ENCODE results near the gene TMEM126A. TPM values are rescaled to one million over a fixed set of nuclear protein-coding genes. Genes with fewer than 3 reads are reported as not detected.

TMEM126A gene
- total RNA-seq, 1 donor from 2014 or later: 21.0 TPM

DNA sequence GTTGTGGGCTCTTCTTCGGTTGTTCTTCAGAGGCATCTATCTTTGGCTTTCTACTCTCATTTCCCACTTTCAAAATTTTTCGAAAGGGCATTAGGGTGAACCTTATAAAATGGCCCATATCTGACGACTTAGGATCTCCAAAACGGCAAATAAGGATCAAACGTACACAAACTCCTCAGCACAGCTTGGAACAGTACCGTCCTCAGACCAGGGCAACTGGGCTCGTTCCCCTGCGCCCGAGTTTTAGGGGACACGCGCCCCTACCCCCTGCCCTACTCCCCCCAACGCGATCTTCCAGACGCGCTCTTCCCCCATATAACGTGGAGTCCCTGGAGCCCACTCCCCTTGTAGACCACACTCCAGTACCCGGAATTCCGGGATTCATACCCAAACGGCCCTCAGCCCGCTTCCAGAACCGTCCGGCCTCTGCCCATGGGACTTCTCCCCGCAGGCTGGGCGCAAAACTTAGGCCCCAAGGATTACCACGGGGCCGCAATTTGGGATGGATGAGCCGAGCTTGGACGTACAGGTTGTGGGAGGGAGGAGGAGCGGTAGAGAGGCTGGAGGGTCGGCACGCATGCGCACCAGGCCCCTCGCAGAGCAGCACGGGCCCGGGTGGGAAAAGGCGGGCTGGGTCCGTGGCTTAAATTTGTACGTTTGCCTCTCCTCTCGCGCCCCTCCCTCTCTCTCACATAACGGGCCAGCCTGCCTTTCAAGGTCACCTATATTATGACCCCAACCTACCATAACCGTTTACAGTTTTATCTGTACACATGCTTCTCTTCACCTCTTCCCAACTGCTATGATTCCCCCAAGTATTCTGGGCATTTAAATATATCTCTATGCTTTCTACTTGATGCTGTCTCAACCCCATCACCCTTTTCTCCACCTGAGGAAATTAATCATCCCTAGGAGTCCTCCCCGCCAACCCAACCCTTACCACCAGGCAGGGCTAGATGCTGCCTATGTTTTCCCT lies 34.9 kb downstream of the TMEM126A start:
- no peaks in the 10 kb centered on the region for H3K36me3 Mint-ChIP-seq
- no peaks in the 10 kb centered on the region for H3K9me3 Mint-ChIP-seq
- H3K4me3 Mint-ChIP-seq: no peak overlapping the region
- peaks cover 24% of the 10 kb centered on the region for H3K4me1 Mint-ChIP-seq
- DNase-seq (ENCODE audit: low spot score in 2 of 2, unreplicated experiment in 2 of 2): no peak
- H3K27ac Mint-ChIP-seq: no peak overlapping the region
- TF ChIP-seq, protein P1, sequence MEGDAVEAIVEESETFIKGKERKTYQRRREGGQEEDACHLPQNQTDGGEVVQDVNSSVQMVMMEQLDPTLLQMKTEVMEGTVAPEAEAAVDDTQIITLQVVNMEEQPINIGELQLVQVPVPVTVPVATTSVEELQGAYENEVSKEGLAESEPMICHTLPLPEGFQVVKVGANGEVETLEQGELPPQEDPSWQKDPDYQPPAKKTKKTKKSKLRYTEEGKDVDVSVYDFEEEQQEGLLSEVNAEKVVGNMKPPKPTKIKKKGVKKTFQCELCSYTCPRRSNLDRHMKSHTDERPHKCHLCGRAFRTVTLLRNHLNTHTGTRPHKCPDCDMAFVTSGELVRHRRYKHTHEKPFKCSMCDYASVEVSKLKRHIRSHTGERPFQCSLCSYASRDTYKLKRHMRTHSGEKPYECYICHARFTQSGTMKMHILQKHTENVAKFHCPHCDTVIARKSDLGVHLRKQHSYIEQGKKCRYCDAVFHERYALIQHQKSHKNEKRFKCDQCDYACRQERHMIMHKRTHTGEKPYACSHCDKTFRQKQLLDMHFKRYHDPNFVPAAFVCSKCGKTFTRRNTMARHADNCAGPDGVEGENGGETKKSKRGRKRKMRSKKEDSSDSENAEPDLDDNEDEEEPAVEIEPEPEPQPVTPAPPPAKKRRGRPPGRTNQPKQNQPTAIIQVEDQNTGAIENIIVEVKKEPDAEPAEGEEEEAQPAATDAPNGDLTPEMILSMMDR (IDR thresholded peaks at IDR 0.05; ENCODE audit: unreplicated experiment): no peak
- no peaks in the 10 kb centered on the region for H3K27me3 Mint-ChIP-seq (ENCODE audit: low read depth)

DNA sequence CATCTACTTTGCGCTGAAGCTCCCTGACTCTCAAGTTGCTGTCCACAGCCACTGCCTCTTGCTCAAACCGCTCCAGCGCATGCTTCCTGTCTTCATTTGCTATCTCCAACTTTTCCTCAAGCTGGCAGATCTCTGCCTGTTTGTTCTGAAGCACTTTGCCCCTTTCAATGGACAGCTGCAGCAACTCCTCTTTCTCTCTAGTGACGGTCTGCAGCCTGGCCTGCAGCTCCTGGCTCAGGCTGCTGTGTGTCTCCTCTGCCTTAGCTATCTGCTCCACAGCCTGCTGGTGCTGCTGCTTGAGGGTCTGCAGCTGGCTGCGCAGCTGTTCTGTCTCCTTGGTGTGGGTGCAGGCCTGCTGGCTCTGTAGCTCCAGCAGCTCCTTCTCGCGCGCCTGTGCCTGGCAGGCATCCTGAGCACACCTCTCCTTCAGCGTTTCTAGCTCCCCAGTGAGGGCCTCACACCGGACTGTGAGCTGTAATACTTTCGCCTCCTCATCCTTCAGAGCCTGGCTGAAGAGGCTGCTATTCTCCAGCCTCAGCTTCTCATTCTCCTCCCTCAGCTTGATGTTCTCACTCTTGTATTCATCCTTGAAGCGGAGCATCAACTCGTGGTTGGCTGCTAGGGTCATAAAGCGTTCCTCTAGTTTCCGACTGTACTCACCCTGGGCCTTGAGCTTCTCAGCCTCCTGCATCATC lies 37.5 kb downstream of the TMEM126A start:
- no peaks in the 10 kb centered on the region for H3K36me3 Mint-ChIP-seq
- H3K9me3 Mint-ChIP-seq: no peaks in the 10 kb centered on the region
- peaks cover 30% of the 10 kb centered on the region for H3K4me1 Mint-ChIP-seq
- peak overlapping the region; percentile 97 for H3K27ac Mint-ChIP-seq
- peak overlapping the region; percentile 59 for H3K4me3 Mint-ChIP-seq
- TF ChIP-seq, protein P1 (IDR thresholded peaks at IDR 0.05; ENCODE audit: unreplicated experiment): no peak
- H3K27me3 Mint-ChIP-seq (ENCODE audit: low read depth): no peaks in the 10 kb centered on the region
- no peak for DNase-seq (ENCODE audit: low spot score in 2 of 2, unreplicated experiment in 2 of 2)

GRCh38 chr11:85685820-85686459 lies 38.2 kb downstream of the TMEM126A start, which contains the start of gene CCDC89:
Gene CCDC89, minus strand, starts transcription at chr11:85686195. Its CDS starts 65 bp downstream, at chr11:85686130.
- Mint-ChIP-seq H3K27me3 (ENCODE audit: low read depth) (no peaks in the 10 kb centered on the region), H3K27ac (peak within 1 kb of the TSS; percentile 97), H3K36me3 (no peaks in the 10 kb centered on the region), H3K9me3 (no peaks in the 10 kb centered on the region), H3K4me1 (peaks cover 30% of the 10 kb centered on the region), H3K4me3 (peak within 1 kb of the TSS; percentile 59)
- peak; percentile 43 to 64 for DNase-seq (ENCODE audit: low spot score in 2 of 2, unreplicated experiment in 2 of 2)
- TF ChIP-seq, protein P1 (IDR thresholded peaks at IDR 0.05; ENCODE audit: unreplicated experiment): no peak

DNA sequence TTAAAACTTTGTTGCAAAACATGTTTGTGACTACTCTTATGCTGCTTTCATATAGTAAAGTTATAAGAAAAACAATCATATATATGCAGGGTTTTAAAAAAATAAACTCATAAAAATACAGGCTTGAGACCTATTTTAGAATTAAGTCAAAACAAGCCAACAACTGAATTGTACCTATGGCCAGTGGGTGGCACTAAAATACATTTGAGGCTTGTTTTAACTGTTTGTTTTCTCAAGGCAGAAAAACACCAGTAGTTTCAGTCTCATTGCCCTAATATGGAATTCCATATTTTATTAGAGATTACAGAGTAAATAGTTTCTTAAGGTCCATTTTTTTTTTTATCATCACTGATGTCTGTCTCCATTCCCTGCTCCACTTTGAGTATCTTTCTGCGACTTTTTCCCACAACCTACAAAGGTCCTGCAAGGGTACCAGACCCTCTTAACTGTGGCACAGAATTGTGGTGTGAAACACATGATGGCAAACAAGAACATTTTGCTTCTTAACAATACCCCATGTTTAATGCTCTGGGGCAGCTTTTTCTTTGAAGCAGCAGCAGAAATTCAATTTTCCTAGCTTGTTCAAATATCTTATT lies 46.7 kb downstream of the TMEM126A start:
- H3K4me3 Mint-ChIP-seq: no peak overlapping the region
- H3K27ac Mint-ChIP-seq: peak overlapping the region; percentile 68
- H3K27me3 Mint-ChIP-seq (ENCODE audit: low read depth): no peaks in the 10 kb centered on the region
- no peak for DNase-seq (ENCODE audit: low spot score in 2 of 2, unreplicated experiment in 2 of 2)
- peaks cover 9% of the 10 kb centered on the region for H3K4me1 Mint-ChIP-seq
- no peaks in the 10 kb centered on the region for H3K9me3 Mint-ChIP-seq
- H3K36me3 Mint-ChIP-seq: no peaks in the 10 kb centered on the region
- TF ChIP-seq, protein P1 (IDR thresholded peaks at IDR 0.05; ENCODE audit: unreplicated experiment): no peak

DNA sequence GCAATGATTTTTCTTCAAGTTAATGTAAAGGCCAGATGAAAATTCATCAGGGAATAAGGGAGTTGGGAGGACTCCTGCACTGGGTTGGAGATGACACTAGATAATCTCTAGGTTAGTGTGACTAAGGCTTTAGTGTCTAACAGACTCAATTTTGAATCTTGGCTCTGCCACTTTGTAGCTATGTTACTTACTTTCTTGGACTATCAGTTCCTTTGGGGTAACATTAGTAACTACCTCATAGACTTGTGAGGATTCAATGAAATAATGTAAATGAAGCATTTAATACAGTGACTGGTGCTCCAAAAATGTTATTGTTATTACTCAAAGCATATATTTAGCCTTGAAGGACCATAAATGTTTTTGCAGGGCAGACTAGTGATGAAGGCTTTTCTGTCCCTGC lies 47.8 kb downstream of the TMEM126A start:
- no peak for DNase-seq (ENCODE audit: low spot score in 2 of 2, unreplicated experiment in 2 of 2)
- Mint-ChIP-seq H3K9me3 (no peaks in the 10 kb centered on the region), H3K4me1 (peaks cover 18% of the 10 kb centered on the region), H3K4me3 (no peak overlapping the region), H3K27me3 (ENCODE audit: low read depth) (no peaks in the 10 kb centered on the region), H3K36me3 (no peaks in the 10 kb centered on the region), H3K27ac (no peak overlapping the region)
- TF ChIP-seq, protein P1 (IDR thresholded peaks at IDR 0.05; ENCODE audit: unreplicated experiment): no peak
